GM23338 (cell line): ENCODE measurements around the gene UBE2R2. TPM values are rescaled to one million over a fixed set of nuclear protein-coding genes. Genes with fewer than 3 reads are reported as not detected.
A peak's percentile ranks its signal among the peaks of the same experiment; 100 is the strongest.

Source experiments
- ATAC-seq: fragments of 200-7000 bp; cut with Tn5 transposase; 3 replicates; pipeline ENCODE4 v1.9.1; 2020
- DNase-seq: peaks from one replicate; pipeline ENCODE4 v3.0.0-alpha.2; 2015; ENCODE audit warnings: low spot score
- H2AFZ ChIP-seq: fragments of 200-600 bp; sonication (generic); 2 replicates; pipeline ENCODE4 v1.8.0; 2016; ENCODE audit warnings: antibody characterized with exemption, mild to moderate bottlenecking, moderate library complexity
- H3F3A ChIP-seq: fragments of 200-600 bp; sonication (generic); replicated peaks from 2 replicates; pipeline ENCODE4 v1.8.0; 2017; ENCODE audit warnings: antibody characterized with exemption, mixed run types, low read depth
- H3K27ac ChIP-seq: fragments of 200-600 bp; sonication (generic); 2 replicates; pipeline ENCODE4 v1.6.1; 2016; ENCODE audit warnings: low read depth
- H3K27me3 ChIP-seq: fragments of 200-600 bp; sonication (generic); 2 replicates; pipeline ENCODE4 v1.8.0; 2016; ENCODE audit warnings: mild to moderate bottlenecking, mixed run types, moderate library complexity; ENCODE audit not compliant: insufficient read depth
- H3K36me3 ChIP-seq: fragments of 200-600 bp; sonication (generic); 2 replicates; pipeline ENCODE4 v1.8.0; 2016; ENCODE audit warnings: mild to moderate bottlenecking; ENCODE audit not compliant: insufficient read depth
- H3K4me1 ChIP-seq: fragments of 200-600 bp; sonication (generic); 2 replicates; pipeline ENCODE4 v1.8.0; 2016; ENCODE audit warnings: mild to moderate bottlenecking, moderate library complexity; ENCODE audit not compliant: insufficient read depth
- H3K4me2 ChIP-seq: fragments of 200-600 bp; sonication (generic); 2 replicates; pipeline ENCODE4 v1.7.1; 2017; ENCODE audit warnings: mixed run types
- H3K4me3 ChIP-seq: fragments of 200-600 bp; sonication (generic); 2 replicates; pipeline ENCODE4 v1.6.1; 2016; ENCODE audit warnings: mixed run types
- H3K79me2 ChIP-seq: fragments of 200-600 bp; sonication (generic); replicated peaks from 2 replicates; pipeline ENCODE4 v1.8.0; 2017; ENCODE audit warnings: mild to moderate bottlenecking; ENCODE audit not compliant: insufficient read depth
- H3K9me2 ChIP-seq: fragments of 200-600 bp; sonication (generic); 2 replicates; pipeline ENCODE4 v1.8.0; 2017; ENCODE audit not compliant: insufficient read depth
- H4K20me1 ChIP-seq: fragments of 200-600 bp; sonication (generic); replicated peaks from 2 replicates; pipeline ENCODE4 v1.8.0; 2017; ENCODE audit warnings: mild to moderate bottlenecking; ENCODE audit not compliant: insufficient read depth
- H3K27ac Mint-ChIP-seq: 2 replicates; pipeline ENCODE4 v1.8.0; 2020; ENCODE audit warnings: inconsistent platforms, mild to moderate bottlenecking, moderate library complexity, mixed read lengths
- H3K27me3 Mint-ChIP-seq: 3 replicates; pipeline ENCODE4 v1.8.0; 2022; ENCODE audit warnings: low read depth, mild to moderate bottlenecking, moderate library complexity, mixed read lengths, inconsistent platforms; ENCODE audit not compliant: insufficient read depth, poor library complexity
- H3K36me3 Mint-ChIP-seq: 3 replicates; pipeline ENCODE4 v1.8.0; 2021; ENCODE audit warnings: low read depth, mild to moderate bottlenecking, inconsistent platforms, moderate library complexity, mixed read lengths
- H3K4me1 Mint-ChIP-seq: 3 replicates; pipeline ENCODE4 v1.8.0; 2020; ENCODE audit warnings: mild to moderate bottlenecking, inconsistent platforms, mixed read lengths
- H3K4me3 Mint-ChIP-seq: 3 replicates; pipeline ENCODE4 v1.8.0; 2021; ENCODE audit warnings: moderate library complexity, mild to moderate bottlenecking, inconsistent platforms, mixed read lengths
- H3K9me3 Mint-ChIP-seq: 3 replicates; pipeline ENCODE4 v1.8.0; 2020; ENCODE audit warnings: moderate library complexity, mild to moderate bottlenecking, inconsistent platforms, mixed read lengths
- CREB1 ChIP-seq: fragments of 250-450 bp; sonication (Bioruptor Pico); IDR thresholded peaks from 2 replicates; pipeline ENCODE4 v1.5.0; 2020; ENCODE audit warnings: low read depth, mild to moderate bottlenecking, moderate library complexity
- JUNB ChIP-seq: IDR thresholded peaks from one replicate; pipeline ENCODE4 v1.6.1; 2016; ENCODE audit warnings: antibody characterized with exemption; ENCODE audit not compliant: unreplicated experiment
- NANOG ChIP-seq: IDR thresholded peaks from 2 replicates; pipeline ENCODE4 v1.6.1; 2016; ENCODE audit warnings: antibody characterized with exemption, borderline replicate concordance
- POLR2AphosphoS5 ChIP-seq: IDR thresholded peaks from 2 replicates; pipeline ENCODE4 v1.6.1; 2016; ENCODE audit warnings: antibody characterized with exemption, low read depth
- ZNF114 ChIP-seq: fragments of 250-450 bp; sonication (Bioruptor Pico); IDR thresholded peaks from 2 replicates; pipeline ENCODE4 v1.5.0; 2020; ENCODE audit warnings: mild to moderate bottlenecking, moderate library complexity
- ZNF331 ChIP-seq: fragments of 250-450 bp; sonication (Bioruptor Pico); IDR thresholded peaks from 2 replicates; pipeline ENCODE4 v1.5.0; 2020; ENCODE audit warnings: low read depth, mild to moderate bottlenecking, moderate library complexity
- polyA plus RNA-seq: library from polyadenylated mRNA; unstranded; fragments of >200 nt; fragmentation: Nextera tagmentation; extraction: Ambion mirVana; gene quantifications from 2 replicates; pipeline ENCODE4 v1.2.1, GENCODE V29; 2016
- total RNA-seq: library from RNA; depleted of rRNA; stranded (reverse); fragments of >200 nt; shearing (Covaris generic); gene quantifications from 2 replicates; pipeline ENCODE4 v1.2.3, GENCODE V29; 2014
- TF ChIP-seq, protein P1 (sequence below): fragments of 250-450 bp; sonication (Bioruptor Pico); IDR thresholded peaks from 2 replicates; pipeline ENCODE4 v1.5.0; 2020; ENCODE audit warnings: mild to moderate bottlenecking, moderate library complexity

UBE2R2 gene
- total and polyA plus RNA-seq, 2 experiments from 2014 or later = 23.4 to 32.5 TPM

DNA sequence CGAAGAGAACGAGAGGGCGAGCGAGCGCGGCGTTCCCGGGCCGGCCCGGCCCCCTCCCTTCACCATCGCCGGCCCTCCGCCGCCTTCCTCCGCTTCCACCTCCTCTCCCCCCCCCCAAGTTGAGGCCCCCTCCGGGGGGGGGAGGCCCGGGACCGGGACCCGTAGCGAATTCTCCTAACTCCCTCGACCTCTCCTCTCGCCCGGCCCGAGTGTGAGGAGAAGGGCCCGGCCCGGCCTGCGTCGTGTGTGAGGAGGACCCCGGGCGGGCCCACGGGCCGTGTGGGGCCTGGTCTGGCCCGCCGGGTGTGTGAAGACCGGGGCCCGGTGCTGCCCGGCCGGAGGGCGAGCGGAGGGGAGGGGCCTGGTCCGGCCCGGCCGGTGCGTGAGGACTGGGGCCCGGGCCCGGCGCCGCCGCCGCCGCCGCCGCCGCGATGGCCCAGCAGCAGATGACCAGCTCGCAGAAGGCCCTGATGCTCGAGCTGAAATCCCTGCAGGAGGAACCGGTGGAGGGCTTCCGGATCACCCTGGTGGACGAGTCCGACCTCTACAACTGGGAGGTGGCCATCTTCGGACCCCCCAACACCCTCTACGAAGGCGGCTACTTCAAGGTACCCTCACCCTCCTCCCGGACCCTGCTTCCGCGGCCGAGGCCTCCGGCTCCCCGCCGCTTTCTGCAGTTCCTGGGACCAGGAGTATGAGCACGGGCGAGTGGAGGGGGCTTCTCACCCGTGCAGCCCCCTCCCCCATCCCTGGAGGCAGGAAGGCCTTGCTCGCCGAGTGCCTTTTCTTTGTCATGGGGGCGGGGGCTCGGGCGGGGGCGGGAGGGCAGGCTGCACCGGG lies 587 bp downstream of the UBE2R2 start:
- peak overlapping the region; percentile 88 for H3K4me2 ChIP-seq
- Mint-ChIP-seq H3K4me1 (peaks cover 38% of the 10 kb centered on the region), H3K9me3 (no peaks in the 10 kb centered on the region), H3K27ac (peak overlapping the region; percentile 88; the same call in 1 of the 2 replicates), H3K4me3 (peak overlapping the region; percentile 90), H3K36me3 (peaks cover 4% of the 10 kb centered on the region; the same call in 1 of the 3 replicates), H3K27me3 (peaks cover 12% of the 10 kb centered on the region)
- DNase-seq (peak; percentile 81), ATAC-seq (peak; percentile 54)
- TF ChIP-seq ZNF114 (CRISPR knock-in tag) (no peak), ZNF331 (CRISPR knock-in tag) (no peak), POLR2AphosphoS5 (peak; percentile 47; the same call in 1 of the 2 replicates), NANOG (no peak), CREB1 (CRISPR knock-in tag) (no peak)
- H3K9me2 ChIP-seq = no peaks in the 10 kb centered on the region
- peaks cover 24% of the 10 kb centered on the region for H3K4me1 ChIP-seq
- peak overlapping the region; percentile 57; the same call in 1 of the 2 replicates for H2AFZ ChIP-seq
- H3K27ac ChIP-seq = peak overlapping the region; percentile 96
- H3K79me2 ChIP-seq = peaks cover 43% of the 10 kb centered on the region
- peak overlapping the region; percentile 61 for H3K4me3 ChIP-seq
- H3F3A ChIP-seq = no peaks in the 10 kb centered on the region
- peaks cover 10% of the 10 kb centered on the region; the same call in 1 of the 2 replicates for H4K20me1 ChIP-seq
- no peaks in the 10 kb centered on the region for H3K36me3 ChIP-seq
- H3K27me3 ChIP-seq = no peaks in the 10 kb centered on the region

DNA sequence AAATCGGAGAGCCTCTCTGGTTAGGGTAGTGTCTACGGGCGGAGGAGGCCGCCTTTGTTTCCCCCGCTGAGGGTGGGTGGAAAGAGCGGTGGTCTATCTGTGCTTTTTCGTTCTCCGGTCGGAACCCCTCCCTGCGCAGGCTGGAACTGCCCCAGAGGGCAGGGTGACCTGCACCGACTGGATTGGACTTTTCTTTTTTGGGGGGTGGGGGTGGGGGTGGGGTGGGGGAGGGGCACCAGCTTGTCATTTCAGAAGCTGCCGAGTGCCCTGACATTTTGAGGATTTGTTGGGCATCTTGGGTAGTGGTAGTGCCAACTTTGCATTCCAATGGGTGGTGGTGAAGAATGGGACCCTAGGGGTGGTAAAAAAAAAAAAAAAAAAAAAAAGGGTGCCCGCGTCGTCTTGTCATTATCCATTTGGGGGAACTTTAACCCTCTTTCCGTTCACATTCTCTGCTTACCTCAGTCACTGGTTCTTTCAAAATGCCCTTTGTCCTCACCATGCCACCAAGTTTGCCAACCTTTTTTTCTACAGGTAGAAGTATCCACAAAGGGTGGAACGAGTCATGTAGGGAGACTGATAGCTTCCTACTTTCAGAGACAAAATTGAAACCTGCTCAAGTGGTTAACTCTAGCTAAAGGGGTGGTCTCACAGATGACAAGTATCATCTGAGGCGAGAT lies 1.3 kb downstream of the UBE2R2 start:
- Mint-ChIP-seq H3K36me3 (peaks cover 4% of the 10 kb centered on the region; the same call in 1 of the 3 replicates), H3K27ac (peak overlapping the region; percentile 88), H3K4me1 (peaks cover 38% of the 10 kb centered on the region), H3K4me3 (peak overlapping the region; percentile 90), H3K27me3 (peaks cover 12% of the 10 kb centered on the region), H3K9me3 (no peaks in the 10 kb centered on the region)
- no peaks in the 10 kb centered on the region for H3K36me3 ChIP-seq
- 0 out of 2 replicates have a peak overlapping the region, but pooled peaks have one; percentile 96 for H3K27ac ChIP-seq
- H3K4me1 ChIP-seq = peaks cover 24% of the 10 kb centered on the region
- peaks cover 51% of the 10 kb centered on the region for H3K79me2 ChIP-seq
- no peak for DNase-seq
- H3K4me2 ChIP-seq = peak overlapping the region; percentile 88
- H3K9me2 ChIP-seq = no peaks in the 10 kb centered on the region
- H3K27me3 ChIP-seq = no peaks in the 10 kb centered on the region
- H3K4me3 ChIP-seq = peak overlapping the region; percentile 61
- H3F3A ChIP-seq = no peaks in the 10 kb centered on the region
- TF ChIP-seq, protein P1, sequence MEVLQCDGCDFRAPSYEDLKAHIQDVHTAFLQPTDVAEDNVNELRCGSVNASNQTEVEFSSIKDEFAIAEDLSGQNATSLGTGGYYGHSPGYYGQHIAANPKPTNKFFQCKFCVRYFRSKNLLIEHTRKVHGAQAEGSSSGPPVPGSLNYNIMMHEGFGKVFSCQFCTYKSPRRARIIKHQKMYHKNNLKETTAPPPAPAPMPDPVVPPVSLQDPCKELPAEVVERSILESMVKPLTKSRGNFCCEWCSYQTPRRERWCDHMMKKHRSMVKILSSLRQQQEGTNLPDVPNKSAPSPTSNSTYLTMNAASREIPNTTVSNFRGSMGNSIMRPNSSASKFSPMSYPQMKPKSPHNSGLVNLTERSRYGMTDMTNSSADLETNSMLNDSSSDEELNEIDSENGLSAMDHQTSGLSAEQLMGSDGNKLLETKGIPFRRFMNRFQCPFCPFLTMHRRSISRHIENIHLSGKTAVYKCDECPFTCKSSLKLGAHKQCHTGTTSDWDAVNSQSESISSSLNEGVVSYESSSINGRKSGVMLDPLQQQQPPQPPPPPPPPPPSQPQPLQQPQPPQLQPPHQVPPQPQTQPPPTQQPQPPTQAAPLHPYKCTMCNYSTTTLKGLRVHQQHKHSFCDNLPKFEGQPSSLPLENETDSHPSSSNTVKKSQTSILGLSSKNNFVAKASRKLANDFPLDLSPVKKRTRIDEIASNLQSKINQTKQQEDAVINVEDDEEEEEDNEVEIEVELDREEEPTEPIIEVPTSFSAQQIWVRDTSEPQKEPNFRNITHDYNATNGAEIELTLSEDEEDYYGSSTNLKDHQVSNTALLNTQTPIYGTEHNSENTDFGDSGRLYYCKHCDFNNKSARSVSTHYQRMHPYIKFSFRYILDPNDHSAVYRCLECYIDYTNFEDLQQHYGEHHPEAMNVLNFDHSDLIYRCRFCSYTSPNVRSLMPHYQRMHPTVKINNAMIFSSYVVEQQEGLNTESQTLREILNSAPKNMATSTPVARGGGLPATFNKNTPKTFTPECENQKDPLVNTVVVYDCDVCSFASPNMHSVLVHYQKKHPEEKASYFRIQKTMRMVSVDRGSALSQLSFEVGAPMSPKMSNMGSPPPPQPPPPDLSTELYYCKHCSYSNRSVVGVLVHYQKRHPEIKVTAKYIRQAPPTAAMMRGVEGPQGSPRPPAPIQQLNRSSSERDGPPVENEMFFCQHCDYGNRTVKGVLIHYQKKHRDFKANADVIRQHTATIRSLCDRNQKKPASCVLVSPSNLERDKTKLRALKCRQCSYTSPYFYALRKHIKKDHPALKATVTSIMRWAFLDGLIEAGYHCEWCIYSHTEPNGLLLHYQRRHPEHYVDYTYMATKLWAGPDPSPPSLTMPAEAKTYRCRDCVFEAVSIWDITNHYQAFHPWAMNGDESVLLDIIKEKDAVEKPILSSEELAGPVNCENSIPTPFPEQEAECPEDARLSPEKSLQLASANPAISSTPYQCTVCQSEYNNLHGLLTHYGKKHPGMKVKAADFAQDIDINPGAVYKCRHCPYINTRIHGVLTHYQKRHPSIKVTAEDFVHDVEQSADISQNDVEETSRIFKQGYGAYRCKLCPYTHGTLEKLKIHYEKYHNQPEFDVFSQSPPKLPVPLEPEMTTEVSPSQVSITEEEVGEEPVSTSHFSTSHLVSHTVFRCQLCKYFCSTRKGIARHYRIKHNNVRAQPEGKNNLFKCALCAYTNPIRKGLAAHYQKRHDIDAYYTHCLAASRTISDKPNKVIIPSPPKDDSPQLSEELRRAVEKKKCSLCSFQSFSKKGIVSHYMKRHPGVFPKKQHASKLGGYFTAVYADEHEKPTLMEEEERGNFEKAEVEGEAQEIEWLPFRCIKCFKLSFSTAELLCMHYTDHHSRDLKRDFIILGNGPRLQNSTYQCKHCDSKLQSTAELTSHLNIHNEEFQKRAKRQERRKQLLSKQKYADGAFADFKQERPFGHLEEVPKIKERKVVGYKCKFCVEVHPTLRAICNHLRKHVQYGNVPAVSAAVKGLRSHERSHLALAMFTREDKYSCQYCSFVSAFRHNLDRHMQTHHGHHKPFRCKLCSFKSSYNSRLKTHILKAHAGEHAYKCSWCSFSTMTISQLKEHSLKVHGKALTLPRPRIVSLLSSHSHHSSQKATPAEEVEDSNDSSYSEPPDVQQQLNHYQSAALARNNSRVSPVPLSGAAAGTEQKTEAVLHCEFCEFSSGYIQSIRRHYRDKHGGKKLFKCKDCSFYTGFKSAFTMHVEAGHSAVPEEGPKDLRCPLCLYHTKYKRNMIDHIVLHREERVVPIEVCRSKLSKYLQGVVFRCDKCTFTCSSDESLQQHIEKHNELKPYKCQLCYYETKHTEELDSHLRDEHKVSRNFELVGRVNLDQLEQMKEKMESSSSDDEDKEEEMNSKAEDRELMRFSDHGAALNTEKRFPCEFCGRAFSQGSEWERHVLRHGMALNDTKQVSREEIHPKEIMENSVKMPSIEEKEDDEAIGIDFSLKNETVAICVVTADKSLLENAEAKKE = no peak
- 0 out of 2 replicates have a peak, but pooled peaks have one; percentile 7 for TF ChIP-seq POLR2AphosphoS5
- TF ChIP-seq JUNB = no peak
- H2AFZ ChIP-seq = no peak overlapping the region
- ATAC-seq = peak; percentile 40
- H4K20me1 ChIP-seq = peaks cover 10% of the 10 kb centered on the region; the same call in 1 of the 2 replicates
